Thoracic aorta (tissue), 2 donors: ENCODE data around the gene PCNX2. TPM values are rescaled to one million over a fixed set of nuclear protein-coding genes. Genes with fewer than 3 reads are reported as not detected.

Experiments
- ATAC-seq: fragments of 150-250 bp; one replicate; pipeline ENCODE4 v1.8.0; 2017; ENCODE audit warnings: low read depth; ENCODE audit not compliant: insufficient number of reproducible peaks, low FRiP score
- DNase-seq: peaks from one replicate; pipeline ENCODE4 v3.0.0-alpha.2; 2020; ENCODE audit warnings: low spot score
- H3K27ac ChIP-seq, 2 donors: fragments of 200-600 bp; sonication (generic); 1 replicate in 1 of 2; 2 replicates in 1 of 2; pipeline ENCODE4 v1.5.1; 2016; ENCODE audit warnings: mild to moderate bottlenecking in 2 of 2, moderate library complexity in 2 of 2
- H3K27me3 ChIP-seq: fragments of 200-600 bp; sonication (generic); replicated peaks from 2 replicates; pipeline ENCODE4 v1.6.0; 2016; ENCODE audit warnings: mild to moderate bottlenecking; ENCODE audit not compliant: insufficient read depth
- H3K36me3 ChIP-seq: fragments of 200-600 bp; sonication (generic); one replicate; pipeline ENCODE4 v1.5.1; 2016
- H3K4me1 ChIP-seq, 2 donors: fragments of 200-600 bp; sonication (generic); 1 replicate in 1 of 2; 2 replicates in 1 of 2; pipeline versions ENCODE4 v1.5.1 to v1.6.0; 2016; ENCODE audit warnings: low read depth in 2 of 2, mild to moderate bottlenecking in 1 of 2; ENCODE audit not compliant: control insufficient read depth in 1 of 2
- H3K4me3 ChIP-seq: fragments of 200-600 bp; sonication (generic); 2 replicates; pipeline ENCODE4 v1.5.1; 2016; ENCODE audit warnings: mild to moderate bottlenecking
- H3K9me3 ChIP-seq: fragments of 200-600 bp; sonication (generic); 2 replicates; pipeline ENCODE4 v1.5.1; 2016
- total RNA-seq, 2 donors: library from RNA; depleted of rRNA; stranded (reverse); fragments of >200 nt; gene quantifications; one replicate each; pipeline versions ENCODE4 v1.1.0 to v1.2.3, GENCODE V29; 2016
- TF ChIP-seq, protein P1 (sequence below): fragments of 200-600 bp; sonication (generic); IDR thresholded peaks from one replicate; pipeline ENCODE4 v1.5.1; 2019; ENCODE audit warnings: antibody characterized with exemption

Gene PCNX2
- total RNA-seq, 2 donors from 2014 or later, result 13.6 to 14.8 TPM

DNA sequence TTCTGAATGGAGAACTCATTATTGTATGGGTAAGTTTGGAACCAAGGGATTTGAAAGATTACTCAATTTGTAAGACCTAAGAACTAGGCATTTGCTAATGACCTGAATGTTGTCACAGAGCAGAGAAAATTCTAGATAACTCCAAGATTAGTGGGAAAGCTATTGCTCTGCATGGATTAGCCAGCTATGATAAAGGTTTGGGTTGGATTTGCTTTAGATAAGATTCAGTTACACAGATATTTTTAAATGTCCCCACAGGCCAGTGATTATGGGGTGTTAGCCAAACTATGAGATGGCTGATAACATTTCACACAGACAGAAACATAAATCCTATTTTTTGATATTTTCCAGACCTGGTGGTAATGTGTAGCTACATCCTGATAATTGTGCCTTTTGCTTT lies 256.9 kb downstream of the PCNX2 start:
- ATAC-seq (no peak), DNase-seq (no peak)
- H3K9me3 ChIP-seq, result no peaks in the 10 kb centered on the region
- H3K27me3 ChIP-seq, result no peaks in the 10 kb centered on the region
- no peaks in the 10 kb centered on the region for H3K36me3 ChIP-seq
- H3K4me3 ChIP-seq, result no peak overlapping the region
- H3K27ac ChIP-seq, result no peak overlapping the region
- TF ChIP-seq, protein P1, sequence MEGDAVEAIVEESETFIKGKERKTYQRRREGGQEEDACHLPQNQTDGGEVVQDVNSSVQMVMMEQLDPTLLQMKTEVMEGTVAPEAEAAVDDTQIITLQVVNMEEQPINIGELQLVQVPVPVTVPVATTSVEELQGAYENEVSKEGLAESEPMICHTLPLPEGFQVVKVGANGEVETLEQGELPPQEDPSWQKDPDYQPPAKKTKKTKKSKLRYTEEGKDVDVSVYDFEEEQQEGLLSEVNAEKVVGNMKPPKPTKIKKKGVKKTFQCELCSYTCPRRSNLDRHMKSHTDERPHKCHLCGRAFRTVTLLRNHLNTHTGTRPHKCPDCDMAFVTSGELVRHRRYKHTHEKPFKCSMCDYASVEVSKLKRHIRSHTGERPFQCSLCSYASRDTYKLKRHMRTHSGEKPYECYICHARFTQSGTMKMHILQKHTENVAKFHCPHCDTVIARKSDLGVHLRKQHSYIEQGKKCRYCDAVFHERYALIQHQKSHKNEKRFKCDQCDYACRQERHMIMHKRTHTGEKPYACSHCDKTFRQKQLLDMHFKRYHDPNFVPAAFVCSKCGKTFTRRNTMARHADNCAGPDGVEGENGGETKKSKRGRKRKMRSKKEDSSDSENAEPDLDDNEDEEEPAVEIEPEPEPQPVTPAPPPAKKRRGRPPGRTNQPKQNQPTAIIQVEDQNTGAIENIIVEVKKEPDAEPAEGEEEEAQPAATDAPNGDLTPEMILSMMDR, result no peak
- H3K4me1 ChIP-seq, result no peaks in the 10 kb centered on the region

DNA sequence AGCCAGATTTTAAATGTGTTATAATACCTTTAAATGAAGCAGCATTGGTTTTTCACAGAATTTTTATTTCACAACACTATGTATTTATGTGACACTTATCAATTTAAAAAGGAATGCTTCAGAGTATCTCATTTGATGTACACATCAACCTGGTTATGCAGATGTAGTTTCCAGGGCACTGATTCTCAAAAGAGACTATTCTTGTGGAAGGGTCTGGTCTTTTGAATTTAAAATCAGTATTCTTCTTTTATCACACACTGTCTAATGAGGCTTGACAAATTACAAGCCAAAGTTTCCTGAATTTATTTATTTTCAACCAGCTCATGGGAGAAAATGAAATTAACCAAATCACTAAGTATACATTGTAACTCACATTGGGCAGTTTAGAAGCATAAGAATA lies 257.7 kb downstream of the PCNX2 start:
- Histone ChIP-seq H3K27ac (no peak overlapping the region), H3K36me3 (no peaks in the 10 kb centered on the region), H3K9me3 (no peaks in the 10 kb centered on the region), H3K27me3 (no peaks in the 10 kb centered on the region), H3K4me3 (no peak overlapping the region), H3K4me1 (no peaks in the 10 kb centered on the region)
- ATAC-seq, result no peak
- DNase-seq, result no peak
- TF ChIP-seq, protein P1, result no peak

DNA sequence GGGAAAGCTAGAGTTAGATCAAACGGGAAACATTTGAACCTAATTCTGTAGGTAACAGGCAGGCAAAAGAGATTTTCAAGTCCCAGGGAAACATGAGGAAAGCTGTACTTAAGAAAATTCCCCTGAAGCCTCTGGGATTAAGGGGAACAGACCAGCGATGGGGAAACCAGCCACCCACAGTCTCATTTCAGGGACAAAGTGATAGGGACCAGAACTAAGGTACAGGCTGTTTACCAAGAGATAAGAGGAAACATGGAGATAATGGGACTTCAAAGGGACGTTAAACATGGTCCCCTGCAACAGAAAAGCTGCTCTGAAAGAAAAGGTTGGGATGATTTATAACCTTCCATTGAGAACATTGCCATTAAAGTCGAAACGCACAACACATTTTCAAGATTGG lies 260.7 kb downstream of the PCNX2 start:
- no peak for DNase-seq
- Histone ChIP-seq H3K4me1 (no peaks in the 10 kb centered on the region), H3K27me3 (no peaks in the 10 kb centered on the region), H3K27ac (no peak overlapping the region), H3K4me3 (no peak overlapping the region), H3K9me3 (no peaks in the 10 kb centered on the region), H3K36me3 (no peaks in the 10 kb centered on the region)
- TF ChIP-seq, protein P1, result no peak
- ATAC-seq, result no peak

DNA sequence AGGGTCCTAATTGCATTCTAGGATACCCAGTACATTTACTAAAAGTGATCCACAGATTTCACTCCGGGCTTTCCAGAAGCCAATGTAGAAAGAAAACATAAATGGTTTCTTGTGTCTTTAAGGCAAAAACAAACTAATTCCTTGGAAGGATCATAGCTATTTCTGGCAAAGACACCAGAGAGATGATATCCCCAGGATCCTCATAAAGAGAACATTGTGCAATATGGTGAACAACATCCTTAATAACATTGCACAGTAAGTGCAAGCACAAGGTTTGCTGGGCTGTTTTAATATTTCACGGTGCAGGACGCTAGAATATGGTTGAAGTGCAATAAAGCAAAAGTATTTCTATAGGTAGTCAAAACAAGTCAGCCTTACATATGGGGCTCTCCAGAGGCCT lies 262.2 kb downstream of the PCNX2 start:
- Histone ChIP-seq H3K27me3 (no peaks in the 10 kb centered on the region), H3K4me3 (no peak overlapping the region), H3K9me3 (no peaks in the 10 kb centered on the region), H3K36me3 (no peaks in the 10 kb centered on the region), H3K4me1 (no peaks in the 10 kb centered on the region), H3K27ac (no peak overlapping the region)
- no peak for ATAC-seq
- no peak for DNase-seq
- TF ChIP-seq, protein P1, result no peak

DNA sequence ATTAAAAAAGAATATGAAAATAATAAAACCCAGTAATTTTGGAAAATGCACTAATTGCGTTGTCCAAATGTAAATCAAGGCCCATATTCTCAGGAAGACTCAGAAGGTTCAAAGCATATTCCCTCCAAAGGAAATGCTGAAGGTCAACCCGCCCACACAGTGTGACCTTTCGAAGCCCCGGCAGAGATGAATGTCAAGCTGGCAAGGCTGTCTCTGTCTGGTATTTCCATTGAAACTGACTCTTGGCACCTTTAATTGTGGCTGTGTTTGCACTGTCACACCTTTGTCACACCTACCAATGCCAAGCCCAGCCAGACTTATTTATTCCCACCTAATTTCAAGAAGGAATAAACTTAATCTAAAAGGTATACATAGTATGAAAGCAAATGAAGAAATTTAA lies 262.6 kb downstream of the PCNX2 start:
- no peaks in the 10 kb centered on the region for H3K4me1 ChIP-seq
- no peak overlapping the region for H3K4me3 ChIP-seq
- no peaks in the 10 kb centered on the region for H3K36me3 ChIP-seq
- TF ChIP-seq, protein P1, result no peak
- no peak for ATAC-seq
- H3K27ac ChIP-seq, result no peak overlapping the region
- H3K27me3 ChIP-seq, result no peaks in the 10 kb centered on the region
- DNase-seq, result no peak
- no peaks in the 10 kb centered on the region for H3K9me3 ChIP-seq
